Activated T-helper 2 cell treated with anti-CD3 and anti-CD28 coated beads, Interferon-gamma antibody, Interleukin-2, Interleukin-4, amounts not matched to agents 10 μg/mL and 5 μg/mL and 100 μg/mL, durations not matched to agents 14 hours and 24 hours and 36 hours (primary cell): Measurements from ENCODE around the gene MTG1. TPM values are rescaled to one million over a fixed set of nuclear protein-coding genes. Genes with fewer than 3 reads are reported as not detected.
"Not testable (repeated sequence)": the region's sequence is repeated elsewhere in the genome, so short reads cannot be mapped to it uniquely, and the experiment has no call there.

Experiments
- DNase-seq: peaks from one replicate; pipeline ENCODE4 v3.0.0; 2021; ENCODE audit warnings: low spot score
- H3K27ac Mint-ChIP-seq: one replicate; pipeline ENCODE4 v1.8.0; 2021; ENCODE audit warnings: mixed read lengths
- H3K27me3 Mint-ChIP-seq: one replicate; pipeline ENCODE4 v1.8.0; 2021; ENCODE audit warnings: low read depth, mixed read lengths
- H3K36me3 Mint-ChIP-seq: one replicate; pipeline ENCODE4 v1.8.0; 2021; ENCODE audit warnings: low read depth, mixed read lengths
- H3K4me1 Mint-ChIP-seq: one replicate; pipeline ENCODE4 v1.8.0; 2021; ENCODE audit warnings: low read depth, mixed read lengths
- H3K4me3 Mint-ChIP-seq: one replicate; pipeline ENCODE4 v1.8.0; 2021; ENCODE audit warnings: low read depth, mild to moderate bottlenecking, moderate library complexity, mixed read lengths
- H3K9me3 Mint-ChIP-seq: one replicate; pipeline ENCODE4 v1.8.0; 2021; ENCODE audit warnings: mixed read lengths
- intact Hi-C: fragments of 100-400 bp; cut with micrococcal nuclease; formaldehyde crosslinking; loops from one replicate; pipeline ENCODE4 v1.15.1; 2023
- total RNA-seq: library from RNA; stranded (reverse); gene quantifications from 2 replicates; pipeline ENCODE4 v1.2.3, GENCODE V29; 2022

Gene MTG1
- total RNA-seq, 1 donor from 2014 or later = 69.0 TPM

DNA sequence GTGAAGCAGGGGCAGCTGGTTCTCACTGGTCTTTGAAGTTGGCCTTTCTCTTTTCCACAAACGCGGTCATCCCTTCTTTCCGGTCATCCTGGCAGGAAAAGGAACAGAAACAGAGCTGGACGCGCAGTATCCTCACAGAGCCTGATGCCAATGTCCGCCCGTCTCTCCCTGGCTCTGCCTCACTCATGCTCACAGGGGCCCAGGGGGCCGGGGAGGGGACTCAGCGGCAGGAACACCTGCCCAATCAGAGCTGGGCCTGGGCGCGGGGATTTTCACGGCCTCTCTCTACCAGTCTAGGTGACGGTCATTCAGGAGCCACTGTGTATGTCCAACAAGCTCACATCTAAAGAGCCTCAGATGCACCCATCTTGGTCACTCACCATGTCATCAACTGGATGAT is 31.1 kb upstream of the MTG1 start:
- no peaks in the 10 kb centered on the region for H3K27me3 Mint-ChIP-seq
- H3K27ac Mint-ChIP-seq = no peak overlapping the region
- H3K4me1 Mint-ChIP-seq = peaks cover 6% of the 10 kb centered on the region
- intact Hi-C loops = no loop called here
- H3K9me3 Mint-ChIP-seq = no peaks in the 10 kb centered on the region
- no peak for DNase-seq
- peaks cover 22% of the 10 kb centered on the region for H3K36me3 Mint-ChIP-seq
- H3K4me3 Mint-ChIP-seq = no peak overlapping the region

DNA sequence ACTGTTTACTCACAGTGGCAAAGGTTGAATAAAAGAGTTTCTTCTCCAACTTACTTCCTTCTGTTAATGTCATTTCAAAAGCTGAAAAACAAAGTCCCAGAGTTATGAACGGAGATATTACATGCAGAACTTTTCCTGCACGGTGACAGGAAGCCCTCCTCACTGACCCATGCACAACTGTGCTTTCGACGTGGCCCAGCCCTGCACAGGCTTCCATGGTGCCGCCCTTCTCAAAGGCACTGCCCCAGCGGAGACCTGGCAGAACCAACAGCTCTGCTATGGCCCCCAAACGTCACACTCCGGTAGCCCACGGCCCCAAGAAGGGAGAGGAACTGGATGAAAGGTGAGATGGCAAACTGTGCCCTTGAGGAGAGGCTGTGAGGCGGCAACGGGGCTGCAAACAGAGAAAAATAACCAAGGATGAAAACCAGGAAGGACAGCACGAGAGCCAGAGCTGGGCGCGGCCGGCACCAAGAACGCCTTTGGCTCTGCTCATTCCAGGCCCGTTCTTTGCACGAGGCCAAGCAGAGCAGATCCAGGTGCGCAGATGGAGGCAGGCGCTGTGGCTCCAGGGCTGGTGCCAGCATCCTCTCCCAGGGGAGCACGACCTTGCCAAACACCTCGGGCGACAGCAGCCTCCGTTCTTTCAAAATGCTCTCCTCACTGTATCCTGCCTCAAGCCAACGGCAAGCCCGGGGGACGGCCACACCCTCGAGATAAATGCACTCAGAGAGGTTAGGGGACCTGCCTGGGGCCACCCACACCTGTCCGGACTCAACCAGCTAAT is 29.1 kb upstream of the MTG1 start:
- intact Hi-C loops = no loop called here
- Mint-ChIP-seq H3K27ac (no peak overlapping the region), H3K4me3 (no peak overlapping the region), H3K36me3 (peaks cover 33% of the 10 kb centered on the region), H3K4me1 (peaks cover 6% of the 10 kb centered on the region), H3K27me3 (no peaks in the 10 kb centered on the region), H3K9me3 (no peaks in the 10 kb centered on the region)
- DNase-seq = no peak

DNA sequence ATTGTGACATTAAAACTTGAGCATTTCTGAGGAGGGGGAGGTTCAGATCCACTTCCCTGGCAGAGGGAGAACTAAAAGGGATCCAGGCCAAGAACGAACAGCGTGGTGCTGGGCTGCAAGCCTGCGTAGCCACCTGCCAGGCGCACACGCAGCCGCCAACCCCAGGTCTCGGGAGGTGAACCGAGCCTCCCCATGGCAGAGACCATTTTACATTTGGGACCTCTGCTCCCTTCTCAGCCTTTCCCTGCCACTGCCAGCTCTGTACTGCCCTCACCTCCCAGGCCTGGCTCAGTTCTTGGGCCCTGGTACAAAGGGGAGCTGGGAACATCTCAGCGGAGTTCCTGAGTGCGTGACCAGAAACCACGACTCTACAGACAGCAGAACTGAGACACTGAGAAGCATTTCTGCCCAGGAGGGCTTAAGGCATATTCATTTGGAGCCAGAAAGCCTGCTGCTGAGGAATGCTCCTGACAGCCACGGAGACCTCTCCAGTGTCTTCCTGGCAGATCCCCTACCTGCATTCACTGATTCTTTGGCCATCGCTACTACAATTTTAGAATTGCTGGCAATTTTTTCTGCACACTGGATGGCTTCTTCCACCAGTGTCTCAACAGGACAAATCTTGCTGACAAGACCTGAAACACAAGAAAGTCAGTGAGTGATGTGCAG is 28.4 kb upstream of the MTG1 start:
- Mint-ChIP-seq H3K9me3 (no peaks in the 10 kb centered on the region), H3K27ac (no peak overlapping the region), H3K4me3 (no peak overlapping the region), H3K4me1 (peaks cover 6% of the 10 kb centered on the region), H3K36me3 (peaks cover 41% of the 10 kb centered on the region), H3K27me3 (no peaks in the 10 kb centered on the region)
- intact Hi-C loops = no loop called here
- no peak for DNase-seq

DNA sequence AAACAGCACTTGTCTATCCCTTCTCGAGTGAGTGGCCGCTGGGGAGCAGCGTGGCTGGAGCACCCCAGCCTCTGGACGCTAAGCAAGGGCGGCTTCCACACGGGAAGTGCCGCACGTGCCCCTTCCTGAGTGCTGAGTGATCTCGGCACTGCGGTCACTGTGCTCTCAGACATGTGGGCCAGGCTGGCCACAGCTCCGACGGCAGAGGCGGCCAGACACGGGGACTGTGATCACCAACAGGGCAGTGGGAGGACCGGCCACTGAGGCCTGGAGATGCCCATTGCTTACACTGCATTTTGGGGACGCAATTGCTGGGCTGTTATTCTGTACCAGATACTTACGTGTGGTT is 27.9 kb upstream of the MTG1 start:
- DNase-seq = no peak
- Mint-ChIP-seq H3K36me3 (peaks cover 41% of the 10 kb centered on the region), H3K4me3 (no peak overlapping the region), H3K4me1 (peaks cover 6% of the 10 kb centered on the region), H3K27me3 (no peaks in the 10 kb centered on the region), H3K27ac (no peak overlapping the region), H3K9me3 (no peaks in the 10 kb centered on the region)
- intact Hi-C loops = no loop called here

DNA sequence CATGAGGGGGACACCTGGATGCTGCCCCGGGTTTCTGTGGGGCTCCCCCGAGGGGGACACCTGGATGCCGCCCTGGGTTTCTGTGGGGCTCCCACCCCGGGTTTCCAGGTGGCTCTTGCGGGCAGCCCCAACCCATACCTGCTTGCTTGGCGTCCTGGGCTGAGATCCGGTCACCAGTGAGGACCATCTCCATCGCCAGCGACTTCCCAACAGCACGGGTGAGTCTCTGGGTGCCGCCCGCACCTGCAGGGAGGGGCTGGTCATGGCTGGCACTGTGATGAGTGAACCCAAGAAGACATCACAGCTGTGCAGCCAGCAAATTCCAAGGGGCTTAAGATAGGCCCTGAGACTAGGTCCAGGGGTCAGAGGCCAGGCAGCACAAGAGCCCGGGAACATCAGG is 27.2 kb upstream of the MTG1 start:
- DNase-seq = no peak
- intact Hi-C loops = no loop called here
- no peak overlapping the region for H3K27ac Mint-ChIP-seq
- no peak overlapping the region for H3K4me3 Mint-ChIP-seq
- peaks cover 8% of the 10 kb centered on the region for H3K4me1 Mint-ChIP-seq
- peaks cover 40% of the 10 kb centered on the region for H3K36me3 Mint-ChIP-seq
- no peaks in the 10 kb centered on the region for H3K27me3 Mint-ChIP-seq
- no peaks in the 10 kb centered on the region for H3K9me3 Mint-ChIP-seq

DNA sequence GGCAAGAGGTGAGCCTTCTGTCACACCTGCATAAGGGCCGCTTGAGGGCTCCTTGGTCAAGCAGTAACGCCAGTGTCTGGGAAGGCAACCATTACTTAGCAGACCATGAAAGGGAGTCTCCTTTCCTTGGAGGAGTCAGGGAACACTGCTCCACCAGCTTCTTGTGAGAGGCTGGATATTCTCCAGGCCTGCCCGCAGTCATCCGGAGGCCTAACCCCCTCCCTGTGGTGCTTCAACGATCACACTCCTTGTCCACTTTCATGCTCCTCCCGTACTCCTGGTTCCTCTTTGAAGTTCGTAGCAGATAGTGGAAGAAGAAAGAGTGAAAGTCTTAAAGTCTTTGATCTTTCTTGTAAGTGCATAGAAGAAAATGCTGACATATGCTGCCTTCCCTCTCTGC is 26.5 kb upstream of the MTG1 start:
- intact Hi-C loops, H3K4me1 Mint-ChIP-seq, H3K27ac Mint-ChIP-seq, DNase-seq, H3K4me3 Mint-ChIP-seq, H3K9me3 Mint-ChIP-seq, H3K27me3 Mint-ChIP-seq: not testable (repeated sequence)
- peaks cover 34% of the 10 kb centered on the region for H3K36me3 Mint-ChIP-seq

DNA sequence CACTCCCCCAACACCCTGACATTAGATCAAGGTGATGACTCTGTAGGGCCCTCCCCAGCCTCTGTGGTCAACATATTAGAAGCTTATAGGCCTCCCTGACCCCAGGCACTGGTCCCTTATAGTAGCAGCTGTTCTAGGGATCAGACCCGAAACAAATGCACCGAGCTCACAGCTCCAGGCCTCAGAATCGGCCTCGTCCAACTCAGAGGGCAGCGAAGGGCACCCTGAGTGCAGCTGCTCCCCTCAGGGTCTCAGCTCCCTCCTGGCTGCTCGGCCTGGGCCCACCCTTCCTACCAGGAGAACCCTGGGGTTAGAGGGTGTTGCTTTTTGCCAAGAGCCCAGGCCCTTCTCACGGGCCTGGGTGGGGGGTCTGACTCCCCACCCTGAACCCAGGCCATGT is 25.8 kb upstream of the MTG1 start:
- Mint-ChIP-seq H3K4me3 (no peak overlapping the region), H3K27me3 (no peaks in the 10 kb centered on the region), H3K4me1 (peaks cover 6% of the 10 kb centered on the region), H3K27ac (no peak overlapping the region), H3K9me3 (no peaks in the 10 kb centered on the region), H3K36me3 (peaks cover 30% of the 10 kb centered on the region)
- DNase-seq = no peak
- intact Hi-C loops = no loop called here

DNA sequence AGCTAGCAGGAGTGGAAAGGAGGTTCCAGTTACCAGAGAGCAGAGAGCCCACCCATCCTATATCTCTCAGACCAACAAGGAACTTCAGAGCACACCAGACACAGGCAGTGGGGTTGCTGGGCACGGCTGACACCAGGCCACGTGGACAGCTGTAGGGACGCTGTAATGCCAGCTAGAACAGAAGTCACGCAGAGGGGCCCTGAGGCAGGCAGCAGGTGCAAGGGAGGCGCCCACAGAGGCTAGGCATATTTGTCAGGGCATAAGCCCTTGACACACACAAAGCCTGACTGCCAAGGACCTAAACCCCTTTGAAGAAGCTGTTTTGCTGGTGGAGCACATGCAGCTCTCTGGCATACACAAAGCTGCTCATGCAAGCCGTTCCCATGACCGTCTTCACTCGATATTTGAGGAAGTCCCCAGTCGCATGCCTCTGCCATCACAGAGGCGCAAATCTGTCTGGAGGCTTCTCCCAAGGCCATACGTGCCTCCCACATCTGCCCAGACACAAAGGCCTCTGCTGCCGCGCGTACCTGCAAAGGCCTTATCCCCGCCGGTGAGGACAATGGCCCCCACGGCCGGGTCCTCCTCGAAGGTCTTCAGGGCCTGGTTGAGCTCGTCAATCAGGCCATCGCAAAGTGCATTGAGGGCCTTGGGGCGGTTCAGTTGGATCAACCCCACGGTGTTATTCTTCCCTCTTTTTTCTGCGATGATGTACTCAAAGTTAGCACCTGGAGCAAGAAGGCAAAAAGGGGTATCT is 23.7 kb upstream of the MTG1 start:
- peak overlapping the region; percentile 30 for H3K4me3 Mint-ChIP-seq
- no peaks in the 10 kb centered on the region for H3K9me3 Mint-ChIP-seq
- DNase-seq = no peak
- H3K27ac Mint-ChIP-seq = no peak overlapping the region
- intact Hi-C loops = no loop called here
- peaks cover 22% of the 10 kb centered on the region for H3K36me3 Mint-ChIP-seq
- peaks cover 9% of the 10 kb centered on the region for H3K4me1 Mint-ChIP-seq
- peaks cover 1% of the 10 kb centered on the region for H3K27me3 Mint-ChIP-seq

DNA sequence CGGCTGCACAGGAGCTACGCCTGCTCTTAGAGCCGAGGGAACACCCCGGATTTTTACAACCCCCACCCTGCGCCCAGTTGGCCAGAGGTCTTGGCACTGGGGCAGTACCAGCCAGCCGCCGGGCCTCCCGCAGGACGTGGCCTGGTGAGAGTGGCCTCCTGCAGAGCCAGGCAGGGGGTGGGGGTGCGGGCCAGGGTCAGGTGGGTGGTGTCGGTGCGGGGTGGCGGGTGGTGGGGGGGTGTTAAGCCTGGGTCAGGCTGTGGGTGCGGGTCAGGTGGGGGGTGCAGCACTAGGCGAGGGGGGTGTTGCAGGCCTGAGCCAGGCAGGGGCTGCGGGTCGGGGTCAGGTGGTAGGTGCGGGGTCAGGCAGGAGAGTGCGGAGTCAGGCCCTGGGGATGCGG is 21.4 kb upstream of the MTG1 start:
- H3K4me1 Mint-ChIP-seq = peaks cover 9% of the 10 kb centered on the region
- intact Hi-C loops = no loop called here
- H3K27me3 Mint-ChIP-seq = peaks cover 5% of the 10 kb centered on the region
- H3K9me3 Mint-ChIP-seq = no peaks in the 10 kb centered on the region
- peak overlapping the region; percentile 82 for H3K4me3 Mint-ChIP-seq
- DNase-seq = no peak
- H3K36me3 Mint-ChIP-seq = peaks cover 22% of the 10 kb centered on the region
- no peak overlapping the region for H3K27ac Mint-ChIP-seq

DNA sequence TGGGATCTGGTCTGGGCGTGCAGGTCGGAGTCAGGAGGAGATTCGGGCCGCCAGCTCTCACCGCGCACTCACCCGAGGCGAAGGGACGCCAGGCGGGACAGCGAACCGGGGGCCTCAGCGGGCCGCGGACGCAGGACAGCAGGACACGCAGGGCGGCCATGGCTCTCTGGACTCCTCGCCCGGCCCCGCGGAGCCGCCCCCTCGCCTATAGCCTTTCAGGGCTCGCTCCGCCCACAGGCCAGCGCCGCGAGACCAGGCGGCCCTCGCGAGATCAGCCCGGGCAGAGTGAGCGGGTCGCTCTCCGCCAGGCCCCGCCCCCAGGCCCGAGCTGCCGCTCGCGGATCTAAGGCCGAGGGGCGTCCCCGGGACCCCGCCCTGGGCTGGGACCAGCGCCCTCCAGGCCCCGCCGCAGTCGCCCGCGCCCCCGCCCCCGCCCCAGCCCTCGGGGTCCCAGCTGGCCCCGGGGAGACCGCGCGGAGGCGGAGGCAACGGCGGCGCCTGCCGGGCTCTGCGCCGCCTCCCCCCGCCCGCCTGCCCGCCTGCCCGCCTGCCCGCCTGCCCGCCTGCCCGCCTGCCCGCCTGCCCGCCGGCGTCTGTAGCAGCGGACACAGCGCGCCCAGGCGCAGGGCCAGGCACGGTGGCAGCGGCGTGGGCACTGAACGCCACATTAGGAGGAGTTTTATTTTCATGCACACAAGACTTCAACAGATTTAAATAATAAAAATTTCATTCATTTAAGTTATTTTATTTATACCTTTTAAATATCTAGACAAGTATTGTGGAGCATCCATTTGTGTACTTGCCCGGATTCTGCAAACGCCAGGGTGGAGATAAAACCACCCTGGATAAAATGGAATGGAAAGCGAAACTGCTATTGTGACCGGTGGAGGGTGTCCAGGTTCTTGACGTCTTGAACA is 20.5 kb upstream of the MTG1 start, which contains the start of gene ECHS1:
Gene ECHS1, minus strand, starts transcription at position 181 of the 917 bp plus-strand sequence. Its CDS starts 21 bp downstream, at position 160.
- H3K4me3 Mint-ChIP-seq = peak within 1 kb of the TSS; percentile 94
- H3K27me3 Mint-ChIP-seq = peaks cover 5% of the 10 kb centered on the region
- intact Hi-C loops = loop anchor here (1.0 kb wide), 1 partner anchor 16 kb away; no protein-coding TSS in a partner anchor
- DNase-seq = peak; percentile 92
- H3K27ac Mint-ChIP-seq = peak within 1 kb of the TSS; percentile 86
- H3K9me3 Mint-ChIP-seq = no peaks in the 10 kb centered on the region
- H3K4me1 Mint-ChIP-seq = peaks cover 9% of the 10 kb centered on the region
- H3K36me3 Mint-ChIP-seq = peaks cover 16% of the 10 kb centered on the region

DNA sequence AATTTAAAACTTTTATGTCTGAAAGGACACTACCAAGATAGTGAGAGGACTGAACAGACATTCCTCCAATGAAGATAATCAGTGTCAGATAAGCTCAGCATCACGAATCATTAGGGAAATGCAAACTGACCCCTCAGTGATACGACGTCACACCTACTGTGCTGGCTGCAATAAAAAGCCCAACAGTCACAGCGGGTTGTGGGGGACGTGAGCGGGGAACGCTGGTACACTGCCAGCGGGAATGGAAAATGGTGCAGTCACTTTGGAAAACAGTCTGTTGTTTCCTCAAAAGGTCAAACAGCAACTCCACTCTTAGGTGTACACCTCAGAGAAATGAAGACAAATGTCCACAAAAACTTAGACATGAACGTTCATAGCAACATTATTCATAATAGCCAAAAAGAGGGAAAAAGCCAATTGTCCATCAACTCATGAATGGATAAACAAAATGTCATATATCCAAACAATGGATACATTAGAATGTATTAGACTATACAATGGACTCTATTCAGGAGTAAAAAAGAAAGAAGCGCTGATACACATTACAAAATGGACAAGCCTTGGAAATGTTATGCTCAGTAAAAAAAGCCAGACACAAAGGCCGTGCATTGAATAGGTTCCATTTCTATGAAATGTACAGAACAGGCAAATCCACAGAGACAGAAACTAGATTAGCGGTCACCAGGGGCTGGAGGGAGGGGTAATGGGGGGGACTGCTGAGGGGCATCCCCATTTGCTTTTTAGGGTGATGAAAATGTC is 18.4 kb upstream of the MTG1 start:
- H3K27ac Mint-ChIP-seq = no peak overlapping the region
- H3K4me1 Mint-ChIP-seq = peaks cover 9% of the 10 kb centered on the region
- intact Hi-C loops = loop anchor here (5.0 kb wide), 1 partner anchor 838 kb away; the partner anchor contains the start of gene INPP5A
- H3K36me3 Mint-ChIP-seq = peaks cover under 1% of the 10 kb centered on the region
- peaks cover 5% of the 10 kb centered on the region for H3K27me3 Mint-ChIP-seq
- no peak for DNase-seq
- H3K4me3 Mint-ChIP-seq = peak overlapping the region; percentile 64
- H3K9me3 Mint-ChIP-seq = no peaks in the 10 kb centered on the region
